Right atrium auricular region (tissue), 2 donors: Measurements from ENCODE around the gene TRAF3IP3. TPM values are rescaled to one million over a fixed set of nuclear protein-coding genes. Genes with fewer than 3 reads are reported as not detected.

Experiments used
- DNase-seq: peaks from one replicate; pipeline ENCODE4 v3.0.0-alpha.2; 2019; ENCODE audit warnings: low spot score
- H3K27ac ChIP-seq, 2 donors: fragments of 200-600 bp; sonication (generic); 1 replicate in 1 of 2; 2 replicates in 1 of 2; pipeline ENCODE4 v1.5.1; 2016 to 2019
- H3K27me3 ChIP-seq, 2 donors: fragments of 200-600 bp; sonication (generic); one replicate each; pipeline versions ENCODE4 v1.5.1 to v1.6.0; 2017 to 2019
- H3K36me3 ChIP-seq: fragments of 200-600 bp; sonication (generic); one replicate; pipeline ENCODE4 v1.5.1; 2016
- H3K4me1 ChIP-seq, 2 donors: fragments of 200-600 bp; sonication (generic); one replicate each; pipeline versions ENCODE4 v1.5.1 to v1.6.0; 2017 to 2019
- H3K4me3 ChIP-seq, 2 donors: fragments of 200-600 bp; sonication (generic); 1 replicate in 1 of 2; 2 replicates in 1 of 2; pipeline ENCODE4 v1.5.1; 2017 to 2019; ENCODE audit warnings: mild to moderate bottlenecking in 1 of 2, moderate library complexity in 1 of 2
- H3K9me3 ChIP-seq, 2 donors: fragments of 200-600 bp; sonication (generic); one replicate each; pipeline ENCODE4 v1.5.1; 2019
- total RNA-seq, 2 donors: library from RNA; depleted of rRNA; stranded (reverse); fragments of >200 nt; gene quantifications; one replicate each; pipeline ENCODE4 v1.1.0, GENCODE V29; 2016
- TF ChIP-seq, protein P1 (sequence below), 2 donors: fragments of 200-600 bp; sonication (generic); IDR thresholded peaks; one replicate each; pipeline ENCODE4 v1.5.1; 2019; ENCODE audit warnings: antibody characterized with exemption in 2 of 2

The TRAF3IP3 gene
- total RNA-seq, 2 donors from 2014 or later: 0.19 to 2.2 TPM

DNA sequence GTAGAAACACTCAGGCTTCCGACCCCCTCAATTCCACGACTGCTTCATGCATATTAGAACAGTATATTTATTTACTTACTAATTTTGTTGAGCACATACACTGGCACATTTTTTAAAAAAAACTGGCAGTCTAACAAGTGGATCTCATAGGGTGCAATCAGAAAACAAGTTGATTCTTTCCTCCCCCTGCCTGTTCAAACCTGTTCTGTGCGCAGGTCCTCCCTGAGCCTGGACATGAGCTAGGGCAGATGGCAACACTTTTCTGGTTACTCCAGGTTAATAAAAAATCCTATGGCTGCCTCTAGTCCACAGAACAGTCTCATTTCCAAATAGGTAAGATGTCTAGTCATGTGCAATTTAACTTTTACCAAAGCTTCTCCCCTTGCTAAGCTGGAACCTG lies 32.6 kb upstream of the TRAF3IP3 start:
- Histone ChIP-seq H3K27me3 (no peaks in the 10 kb centered on the region), H3K4me1 (peaks cover 0 to 4% of the 10 kb centered on the region in 2 donors), H3K27ac (no peak overlapping the region), H3K9me3 (no peaks in the 10 kb centered on the region), H3K36me3 (no peaks in the 10 kb centered on the region), H3K4me3 (no peak overlapping the region)
- TF ChIP-seq, protein P1, sequence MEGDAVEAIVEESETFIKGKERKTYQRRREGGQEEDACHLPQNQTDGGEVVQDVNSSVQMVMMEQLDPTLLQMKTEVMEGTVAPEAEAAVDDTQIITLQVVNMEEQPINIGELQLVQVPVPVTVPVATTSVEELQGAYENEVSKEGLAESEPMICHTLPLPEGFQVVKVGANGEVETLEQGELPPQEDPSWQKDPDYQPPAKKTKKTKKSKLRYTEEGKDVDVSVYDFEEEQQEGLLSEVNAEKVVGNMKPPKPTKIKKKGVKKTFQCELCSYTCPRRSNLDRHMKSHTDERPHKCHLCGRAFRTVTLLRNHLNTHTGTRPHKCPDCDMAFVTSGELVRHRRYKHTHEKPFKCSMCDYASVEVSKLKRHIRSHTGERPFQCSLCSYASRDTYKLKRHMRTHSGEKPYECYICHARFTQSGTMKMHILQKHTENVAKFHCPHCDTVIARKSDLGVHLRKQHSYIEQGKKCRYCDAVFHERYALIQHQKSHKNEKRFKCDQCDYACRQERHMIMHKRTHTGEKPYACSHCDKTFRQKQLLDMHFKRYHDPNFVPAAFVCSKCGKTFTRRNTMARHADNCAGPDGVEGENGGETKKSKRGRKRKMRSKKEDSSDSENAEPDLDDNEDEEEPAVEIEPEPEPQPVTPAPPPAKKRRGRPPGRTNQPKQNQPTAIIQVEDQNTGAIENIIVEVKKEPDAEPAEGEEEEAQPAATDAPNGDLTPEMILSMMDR (IDR thresholded peaks at IDR 0.05): no peak
- DNase-seq: no peak

DNA sequence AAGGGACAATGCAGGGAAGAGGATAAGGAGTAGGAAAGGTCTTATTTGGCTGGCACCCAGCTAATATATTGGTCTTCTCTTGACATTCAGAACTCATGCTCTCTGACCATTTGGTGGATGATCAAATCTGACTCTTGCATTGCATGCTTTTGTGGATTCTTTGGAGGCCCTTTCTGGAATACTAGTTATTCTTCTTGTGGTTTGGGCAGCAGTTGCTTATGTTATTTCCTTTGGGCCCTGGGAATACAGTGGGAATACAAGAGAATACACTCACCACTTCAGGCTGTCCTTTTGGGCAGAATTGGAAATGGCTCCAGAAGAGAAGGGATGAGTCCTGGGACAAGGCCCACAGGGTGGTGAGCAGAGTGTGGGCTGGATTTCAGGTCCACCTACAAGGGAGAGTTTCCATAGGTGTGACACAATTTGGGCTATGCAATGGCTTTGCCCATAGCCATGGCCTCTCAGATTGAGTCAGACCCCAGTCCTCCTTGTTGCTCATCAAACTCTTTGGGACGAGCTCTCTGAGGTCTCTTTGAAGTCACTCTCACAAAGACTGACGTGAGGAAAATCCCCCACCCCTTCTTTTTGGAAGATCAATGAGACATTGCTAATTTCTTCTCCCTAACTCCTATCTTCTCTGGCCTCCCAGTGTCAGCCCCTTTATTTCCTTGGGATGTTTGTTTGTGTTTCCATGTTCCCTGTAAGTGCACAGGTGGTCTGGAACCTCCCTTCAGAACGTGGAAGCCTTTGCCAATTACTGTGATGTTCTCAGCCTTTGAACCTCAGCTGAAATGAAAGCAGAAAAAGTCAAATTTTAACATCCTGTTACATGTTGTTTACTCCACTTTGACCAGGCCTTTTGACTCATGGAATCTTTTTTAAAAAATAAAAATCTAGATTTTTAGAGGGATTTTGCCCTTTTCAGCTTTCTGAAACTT lies 31.8 kb upstream of the TRAF3IP3 start:
- DNase-seq: no peak
- H3K27me3 ChIP-seq: no peaks in the 10 kb centered on the region
- H3K27ac ChIP-seq: no peak overlapping the region
- no peak overlapping the region for H3K4me3 ChIP-seq
- H3K36me3 ChIP-seq: no peaks in the 10 kb centered on the region
- H3K4me1 ChIP-seq: peaks cover 0 to 4% of the 10 kb centered on the region in 2 donors
- TF ChIP-seq, protein P1 (IDR thresholded peaks at IDR 0.05): no peak
- H3K9me3 ChIP-seq: no peaks in the 10 kb centered on the region

DNA sequence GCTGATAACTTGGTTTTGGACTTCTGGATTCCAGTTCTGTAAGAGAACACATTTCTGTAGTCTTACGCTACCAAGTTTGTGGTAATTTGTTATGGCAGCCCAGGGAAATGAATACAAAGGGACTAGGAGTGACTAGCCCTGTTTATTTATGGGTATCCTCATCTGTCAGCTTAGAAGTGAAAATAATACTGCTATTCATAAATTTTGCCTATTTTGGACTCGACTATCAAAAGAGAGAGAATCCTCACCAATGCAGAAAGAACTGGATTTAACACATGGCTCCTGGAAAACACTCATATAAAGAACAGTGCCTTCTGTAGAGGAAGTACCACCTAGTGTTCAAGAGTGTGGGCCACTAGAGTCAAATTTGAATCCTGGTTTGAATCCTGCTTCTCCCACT lies 28.6 kb upstream of the TRAF3IP3 start:
- H3K36me3 ChIP-seq: no peaks in the 10 kb centered on the region
- H3K4me1 ChIP-seq: no peaks in the 10 kb centered on the region
- H3K9me3 ChIP-seq: no peaks in the 10 kb centered on the region
- H3K27me3 ChIP-seq: no peaks in the 10 kb centered on the region
- TF ChIP-seq, protein P1 (IDR thresholded peaks at IDR 0.05): no peak
- no peak overlapping the region for H3K4me3 ChIP-seq
- H3K27ac ChIP-seq: peak overlapping the region in 1 of 2 donors; percentile 75
- no peak for DNase-seq

DNA sequence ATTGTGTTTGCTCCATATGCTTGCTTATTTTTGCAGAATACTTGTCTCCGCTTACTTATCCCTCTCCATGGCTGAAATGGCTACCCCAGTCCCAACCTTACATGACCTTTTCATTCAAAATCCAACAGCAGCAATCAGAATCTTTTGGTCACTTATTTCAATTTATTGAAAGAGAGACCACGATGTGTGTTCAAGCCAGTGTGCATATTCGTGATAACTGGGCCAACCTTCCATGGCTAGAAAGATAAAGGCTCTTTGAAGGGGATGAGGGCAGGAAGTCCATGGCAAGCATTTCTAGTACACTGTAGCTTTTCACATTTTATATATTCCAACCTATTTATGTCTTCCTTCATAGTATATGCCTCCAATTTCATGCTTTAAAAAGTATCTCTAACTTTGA lies 28.1 kb upstream of the TRAF3IP3 start:
- Histone ChIP-seq H3K9me3 (no peaks in the 10 kb centered on the region), H3K36me3 (no peaks in the 10 kb centered on the region), H3K4me3 (no peak overlapping the region), H3K27me3 (no peaks in the 10 kb centered on the region), H3K27ac (peak overlapping the region; percentile 57 to 75), H3K4me1 (peaks cover 0 to 1% of the 10 kb centered on the region in 2 donors)
- no peak for DNase-seq
- TF ChIP-seq, protein P1 (IDR thresholded peaks at IDR 0.05): no peak

DNA sequence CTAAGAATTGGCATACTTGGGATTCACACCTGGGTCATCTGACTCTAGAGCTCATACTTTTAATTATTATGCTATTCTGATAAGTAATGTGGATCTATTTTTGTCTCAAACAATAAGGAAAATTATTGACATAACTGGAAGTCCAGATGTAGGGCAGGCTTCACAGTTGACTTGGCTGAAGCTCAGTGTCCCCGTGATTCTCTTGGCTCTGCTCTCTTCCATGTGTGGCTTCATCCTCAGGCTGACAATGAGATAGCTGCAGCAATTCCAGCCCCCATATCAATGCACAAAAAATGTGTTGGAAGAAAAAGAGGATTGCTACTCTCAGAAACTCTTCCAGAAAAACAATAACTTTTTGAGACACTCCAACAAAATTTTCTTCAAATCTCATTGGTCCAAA lies 27.4 kb upstream of the TRAF3IP3 start:
- Histone ChIP-seq H3K36me3 (no peaks in the 10 kb centered on the region), H3K27ac (peak overlapping the region; percentile 57 to 75), H3K4me3 (no peak overlapping the region), H3K9me3 (no peaks in the 10 kb centered on the region), H3K4me1 (peaks cover 0 to 7% of the 10 kb centered on the region in 2 donors), H3K27me3 (no peaks in the 10 kb centered on the region)
- TF ChIP-seq, protein P1 (IDR thresholded peaks at IDR 0.05): no peak
- DNase-seq: no peak
